ENCODE results near the gene CLDN25. TPM values are rescaled to one million over a fixed set of nuclear protein-coding genes. Genes with fewer than 3 reads are reported as not detected.

CLDN25 gene
- total RNA-seq, 1 donor from 2014 or later, result 0.52 TPM

DNA sequence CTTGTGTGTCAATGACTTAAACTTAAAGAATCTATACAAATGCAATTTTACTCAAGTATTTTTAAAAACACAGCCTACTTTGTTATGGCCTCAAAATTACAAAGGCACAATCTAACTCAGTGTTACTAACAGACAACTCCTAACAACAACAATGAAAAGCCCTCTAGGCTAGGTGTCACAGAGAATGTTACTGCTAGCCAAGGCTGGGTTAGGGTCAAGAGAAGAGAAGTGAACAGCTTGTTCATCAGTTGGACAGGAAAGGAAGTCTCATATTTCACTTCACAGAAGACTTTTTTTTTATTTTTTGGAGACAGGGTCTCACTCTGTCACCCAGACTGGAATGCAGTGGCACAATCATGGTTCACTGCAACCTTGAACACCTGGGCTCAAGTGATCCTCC lies 26.0 kb downstream of the CLDN25 start:
- H3K27me3 ChIP-seq (ENCODE audit: control insufficient read depth in 3 of 3, insufficient read depth in 3 of 3, low read length in 3 of 3), result no peaks in the 10 kb centered on the region
- no peaks in the 10 kb centered on the region for H3K4me1 ChIP-seq (ENCODE audit: control insufficient read depth in 3 of 3, insufficient read depth in 3 of 3, low read length in 3 of 3)
- peaks cover 54 to 77% (median 70%) of the 10 kb centered on the region in 3 donors for H3K36me3 ChIP-seq (ENCODE audit: control insufficient read depth in 3 of 3, insufficient read depth in 3 of 3, low read length in 3 of 3)
- H3K9me3 ChIP-seq (ENCODE audit: control insufficient read depth in 3 of 3, low read length in 3 of 3), result no peaks in the 10 kb centered on the region
- H3K4me3 ChIP-seq (ENCODE audit: low read length in 3 of 3), result no peak overlapping the region
- no peak overlapping the region for H3K9ac ChIP-seq (ENCODE audit: low read depth in 1 of 3, low read length in 3 of 3)
- H3K27ac ChIP-seq (ENCODE audit: low read depth, low read length), result no peak overlapping the region

DNA sequence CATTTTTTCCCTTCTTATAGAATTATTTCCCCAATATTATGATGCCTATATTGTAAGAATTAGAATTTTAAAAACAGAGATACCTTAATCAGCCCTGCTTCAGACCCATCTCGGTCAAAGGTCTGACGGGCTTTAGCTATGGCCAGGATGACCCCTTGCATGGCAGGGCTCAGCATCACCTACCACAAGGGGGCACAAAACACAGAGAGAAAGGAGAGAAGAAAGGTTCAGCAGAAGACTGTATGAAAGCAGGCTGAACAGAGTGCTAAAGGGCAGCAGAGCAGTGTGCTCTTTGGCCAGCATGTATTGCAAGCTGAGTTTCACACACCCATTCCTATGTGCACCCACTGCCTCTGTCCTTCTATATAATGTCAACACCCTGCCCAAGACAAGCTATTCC lies 26.8 kb downstream of the CLDN25 start:
- Histone ChIP-seq H3K27me3 (ENCODE audit: control insufficient read depth in 3 of 3, insufficient read depth in 3 of 3, low read length in 3 of 3) (no peaks in the 10 kb centered on the region), H3K27ac (ENCODE audit: low read depth, low read length) (no peak overlapping the region), H3K36me3 (ENCODE audit: control insufficient read depth in 3 of 3, insufficient read depth in 3 of 3, low read length in 3 of 3) (peaks cover 52 to 79% (median 69%) of the 10 kb centered on the region in 3 donors), H3K4me3 (ENCODE audit: low read length in 3 of 3) (no peak overlapping the region), H3K4me1 (ENCODE audit: control insufficient read depth in 3 of 3, insufficient read depth in 3 of 3, low read length in 3 of 3) (no peaks in the 10 kb centered on the region), H3K9ac (ENCODE audit: low read depth in 1 of 3, low read length in 3 of 3) (no peak overlapping the region), H3K9me3 (ENCODE audit: control insufficient read depth in 3 of 3, low read length in 3 of 3) (no peaks in the 10 kb centered on the region)

DNA sequence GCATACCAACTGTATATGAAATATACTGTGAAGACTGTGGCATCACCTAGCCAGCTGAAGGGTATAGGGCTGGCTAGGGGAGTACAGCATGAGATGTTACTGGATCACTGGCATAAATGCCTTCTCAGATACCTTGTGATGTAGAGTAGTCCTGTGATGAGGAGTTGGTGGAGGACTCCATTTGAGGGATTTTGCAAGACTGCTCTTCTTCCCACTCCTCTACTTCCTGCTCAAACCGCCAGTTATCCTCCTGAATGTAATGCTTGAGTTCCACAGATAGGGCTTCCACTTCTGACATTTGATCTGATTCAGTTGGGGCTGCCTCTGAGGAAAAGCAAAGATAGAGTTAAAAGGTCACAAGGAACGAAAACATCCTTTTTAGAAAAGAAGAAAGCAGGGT lies 29.3 kb downstream of the CLDN25 start:
- H3K27ac ChIP-seq (ENCODE audit: low read depth, low read length), result no peak overlapping the region
- H3K9me3 ChIP-seq (ENCODE audit: control insufficient read depth in 3 of 3, low read length in 3 of 3), result no peaks in the 10 kb centered on the region
- peaks cover 47 to 72% (median 59%) of the 10 kb centered on the region in 3 donors for H3K36me3 ChIP-seq (ENCODE audit: control insufficient read depth in 3 of 3, insufficient read depth in 3 of 3, low read length in 3 of 3)
- H3K9ac ChIP-seq (ENCODE audit: low read depth in 1 of 3, low read length in 3 of 3), result no peak overlapping the region
- H3K4me1 ChIP-seq (ENCODE audit: control insufficient read depth in 3 of 3, insufficient read depth in 3 of 3, low read length in 3 of 3), result no peaks in the 10 kb centered on the region
- H3K27me3 ChIP-seq (ENCODE audit: control insufficient read depth in 3 of 3, insufficient read depth in 3 of 3, low read length in 3 of 3), result no peaks in the 10 kb centered on the region
- no peak overlapping the region for H3K4me3 ChIP-seq (ENCODE audit: low read length in 3 of 3)

DNA sequence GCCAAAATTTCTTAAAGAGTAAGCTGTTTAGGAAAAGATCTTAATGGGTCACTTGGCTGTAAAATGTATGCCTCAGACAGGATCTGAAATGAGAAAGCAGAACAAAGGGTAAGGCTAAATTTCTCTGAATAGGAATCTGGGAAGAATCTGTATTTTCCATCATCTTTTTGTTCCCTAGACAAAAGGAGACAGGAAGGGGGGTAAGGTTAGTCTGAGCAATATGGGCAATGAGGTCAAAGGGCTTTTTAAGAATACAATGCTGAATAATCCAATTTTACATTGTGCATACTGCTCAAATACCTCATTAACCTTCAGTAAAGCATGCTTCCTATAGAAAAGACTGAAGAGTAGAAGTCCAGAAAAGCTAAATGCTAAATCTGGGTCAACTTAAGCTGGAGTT lies 34.6 kb downstream of the CLDN25 start:
- no peak overlapping the region for H3K9ac ChIP-seq (ENCODE audit: low read depth in 1 of 3, low read length in 3 of 3)
- no peak overlapping the region for H3K4me3 ChIP-seq (ENCODE audit: low read length in 3 of 3)
- H3K9me3 ChIP-seq (ENCODE audit: control insufficient read depth in 3 of 3, low read length in 3 of 3), result no peaks in the 10 kb centered on the region
- H3K27ac ChIP-seq (ENCODE audit: low read depth, low read length), result no peak overlapping the region
- no peaks in the 10 kb centered on the region for H3K4me1 ChIP-seq (ENCODE audit: control insufficient read depth in 3 of 3, insufficient read depth in 3 of 3, low read length in 3 of 3)
- H3K27me3 ChIP-seq (ENCODE audit: control insufficient read depth in 3 of 3, insufficient read depth in 3 of 3, low read length in 3 of 3), result no peaks in the 10 kb centered on the region
- H3K36me3 ChIP-seq (ENCODE audit: control insufficient read depth in 3 of 3, insufficient read depth in 3 of 3, low read length in 3 of 3), result peaks cover 24 to 46% (median 40%) of the 10 kb centered on the region in 3 donors

DNA sequence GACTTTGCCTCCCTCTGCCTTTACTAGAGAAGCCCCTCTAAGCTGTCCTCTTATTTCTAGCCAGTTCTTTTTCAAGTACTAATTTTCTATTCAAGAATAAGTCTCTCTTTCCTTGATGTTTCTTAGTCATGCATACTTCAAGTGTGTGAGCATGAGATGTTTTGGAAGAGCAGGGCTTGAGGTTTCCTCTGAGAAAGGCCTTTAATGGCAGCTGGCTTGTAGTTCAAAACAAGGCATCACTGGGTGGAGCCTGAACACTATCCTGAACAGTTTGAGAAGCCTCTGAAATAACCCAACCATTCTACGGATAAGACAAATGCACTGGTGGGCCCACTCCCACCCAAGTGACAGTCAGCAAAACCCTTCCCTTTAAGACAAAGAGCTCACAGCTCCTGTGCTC lies 37.6 kb downstream of the CLDN25 start:
- H3K27ac ChIP-seq (ENCODE audit: low read depth, low read length), result no peak overlapping the region
- H3K36me3 ChIP-seq (ENCODE audit: control insufficient read depth in 3 of 3, insufficient read depth in 3 of 3, low read length in 3 of 3), result peaks cover 30 to 49% (median 46%) of the 10 kb centered on the region in 3 donors
- H3K27me3 ChIP-seq (ENCODE audit: control insufficient read depth in 3 of 3, insufficient read depth in 3 of 3, low read length in 3 of 3), result no peaks in the 10 kb centered on the region
- no peaks in the 10 kb centered on the region for H3K9me3 ChIP-seq (ENCODE audit: control insufficient read depth in 3 of 3, low read length in 3 of 3)
- no peak overlapping the region for H3K9ac ChIP-seq (ENCODE audit: low read depth in 1 of 3, low read length in 3 of 3)
- no peaks in the 10 kb centered on the region for H3K4me1 ChIP-seq (ENCODE audit: control insufficient read depth in 3 of 3, insufficient read depth in 3 of 3, low read length in 3 of 3)
- no peak overlapping the region for H3K4me3 ChIP-seq (ENCODE audit: low read length in 3 of 3)

DNA sequence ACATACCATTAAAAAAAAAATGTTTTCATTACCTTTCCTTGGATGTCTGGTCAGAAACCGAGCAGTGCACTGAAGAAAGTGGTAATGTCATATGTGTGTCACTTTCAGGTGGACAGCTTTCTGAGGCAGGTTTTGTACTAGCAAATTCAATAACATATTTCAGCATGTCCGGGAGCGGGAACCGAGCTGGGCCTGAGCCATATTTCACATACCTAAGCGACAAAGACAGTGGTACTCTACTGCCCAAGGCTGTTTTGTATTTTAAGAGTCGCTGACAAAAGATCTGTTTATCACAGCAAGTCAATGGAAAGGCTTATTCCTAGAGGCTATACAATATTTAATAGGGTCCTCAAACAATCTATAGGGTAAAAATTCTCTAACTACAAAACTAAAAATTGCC lies 38.0 kb downstream of the CLDN25 start:
- H3K9me3 ChIP-seq (ENCODE audit: control insufficient read depth in 3 of 3, low read length in 3 of 3), result no peaks in the 10 kb centered on the region
- H3K27me3 ChIP-seq (ENCODE audit: control insufficient read depth in 3 of 3, insufficient read depth in 3 of 3, low read length in 3 of 3), result no peaks in the 10 kb centered on the region
- H3K27ac ChIP-seq (ENCODE audit: low read depth, low read length), result no peak overlapping the region
- no peak overlapping the region for H3K4me3 ChIP-seq (ENCODE audit: low read length in 3 of 3)
- H3K4me1 ChIP-seq (ENCODE audit: control insufficient read depth in 3 of 3, insufficient read depth in 3 of 3, low read length in 3 of 3), result no peaks in the 10 kb centered on the region
- no peak overlapping the region for H3K9ac ChIP-seq (ENCODE audit: low read depth in 1 of 3, low read length in 3 of 3)
- H3K36me3 ChIP-seq (ENCODE audit: control insufficient read depth in 3 of 3, insufficient read depth in 3 of 3, low read length in 3 of 3), result peaks cover 28 to 47% (median 46%) of the 10 kb centered on the region in 3 donors

DNA sequence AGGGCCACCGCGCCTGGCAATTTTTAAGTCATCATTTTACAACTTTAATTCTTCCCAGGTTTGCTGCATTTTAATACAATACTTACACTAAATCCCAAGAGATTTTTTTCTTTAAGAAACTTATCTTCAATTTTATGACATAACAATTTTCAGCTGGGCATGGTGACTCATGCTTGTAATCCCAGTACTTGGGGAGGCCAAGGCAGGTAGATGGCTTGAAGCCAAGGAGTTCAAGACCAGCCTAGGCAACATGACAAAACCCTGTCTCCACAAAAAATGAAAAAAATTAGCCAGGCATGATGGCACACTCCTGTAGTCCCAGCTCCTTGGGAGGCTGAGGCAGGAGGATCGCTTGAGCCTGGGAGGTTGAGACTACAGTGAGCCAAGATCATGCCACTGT lies 38.8 kb downstream of the CLDN25 start:
- Histone ChIP-seq H3K4me3 (ENCODE audit: low read length in 3 of 3) (no peak overlapping the region), H3K36me3 (ENCODE audit: control insufficient read depth in 3 of 3, insufficient read depth in 3 of 3, low read length in 3 of 3) (peaks cover 28 to 49% (median 48%) of the 10 kb centered on the region in 3 donors), H3K9ac (ENCODE audit: low read depth in 1 of 3, low read length in 3 of 3) (no peak overlapping the region), H3K4me1 (ENCODE audit: control insufficient read depth in 3 of 3, insufficient read depth in 3 of 3, low read length in 3 of 3) (no peaks in the 10 kb centered on the region), H3K27ac (ENCODE audit: low read depth, low read length) (no peak overlapping the region), H3K27me3 (ENCODE audit: control insufficient read depth in 3 of 3, insufficient read depth in 3 of 3, low read length in 3 of 3) (no peaks in the 10 kb centered on the region), H3K9me3 (ENCODE audit: control insufficient read depth in 3 of 3, low read length in 3 of 3) (no peaks in the 10 kb centered on the region)

DNA sequence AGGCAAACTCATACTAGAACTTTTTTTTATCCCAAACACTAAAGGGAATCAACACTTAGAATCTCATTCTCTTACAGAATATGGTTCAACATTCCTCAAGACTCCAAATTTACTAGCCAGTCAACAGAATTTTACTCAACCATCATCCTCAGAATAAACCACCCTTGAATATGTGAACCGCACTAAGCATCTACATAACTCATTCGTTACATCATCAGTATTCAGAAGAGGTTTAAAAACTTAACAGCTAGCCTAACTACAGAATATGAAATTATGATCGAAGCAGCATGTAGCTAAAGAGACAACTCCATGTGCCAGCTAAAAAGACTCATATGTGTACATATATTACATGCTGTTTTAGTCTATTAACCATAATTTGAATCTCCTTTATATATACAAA lies 47.9 kb downstream of the CLDN25 start:
- H3K4me3 ChIP-seq (ENCODE audit: low read length in 3 of 3), result no peak overlapping the region
- no peak overlapping the region for H3K9ac ChIP-seq (ENCODE audit: low read depth in 1 of 3, low read length in 3 of 3)
- H3K27ac ChIP-seq (ENCODE audit: low read depth, low read length), result no peak overlapping the region
- H3K36me3 ChIP-seq (ENCODE audit: control insufficient read depth in 3 of 3, insufficient read depth in 3 of 3, low read length in 3 of 3), result peaks cover 12 to 49% (median 44%) of the 10 kb centered on the region in 3 donors
- no peaks in the 10 kb centered on the region for H3K27me3 ChIP-seq (ENCODE audit: control insufficient read depth in 3 of 3, insufficient read depth in 3 of 3, low read length in 3 of 3)
- H3K9me3 ChIP-seq (ENCODE audit: control insufficient read depth in 3 of 3, low read length in 3 of 3), result no peaks in the 10 kb centered on the region
- no peaks in the 10 kb centered on the region for H3K4me1 ChIP-seq (ENCODE audit: control insufficient read depth in 3 of 3, insufficient read depth in 3 of 3, low read length in 3 of 3)

DNA sequence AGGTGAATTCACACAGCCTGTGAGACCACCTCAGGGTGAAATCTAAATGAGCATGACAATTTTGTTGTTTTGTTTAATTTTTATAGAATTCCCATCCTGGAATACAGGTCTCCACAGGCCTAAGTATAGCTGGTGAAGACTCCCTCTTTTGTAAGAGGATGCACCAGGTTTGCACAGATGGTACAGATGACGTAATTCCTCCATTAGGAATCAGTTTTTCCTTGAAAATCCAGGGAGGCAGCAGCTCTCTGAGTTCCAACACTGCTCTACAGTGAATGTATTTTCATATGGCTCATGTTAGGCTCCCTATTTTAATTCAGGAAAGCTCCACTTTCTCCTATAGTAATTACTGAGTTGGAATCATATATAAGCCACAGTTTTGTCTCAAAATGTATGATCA lies 48.6 kb downstream of the CLDN25 start:
- no peak overlapping the region for H3K9ac ChIP-seq (ENCODE audit: low read depth in 1 of 3, low read length in 3 of 3)
- H3K4me1 ChIP-seq (ENCODE audit: control insufficient read depth in 3 of 3, insufficient read depth in 3 of 3, low read length in 3 of 3), result no peaks in the 10 kb centered on the region
- H3K36me3 ChIP-seq (ENCODE audit: control insufficient read depth in 3 of 3, insufficient read depth in 3 of 3, low read length in 3 of 3), result peaks cover 13 to 48% (median 42%) of the 10 kb centered on the region in 3 donors
- no peak overlapping the region for H3K27ac ChIP-seq (ENCODE audit: low read depth, low read length)
- H3K4me3 ChIP-seq (ENCODE audit: low read length in 3 of 3), result no peak overlapping the region
- no peaks in the 10 kb centered on the region for H3K9me3 ChIP-seq (ENCODE audit: control insufficient read depth in 3 of 3, low read length in 3 of 3)
- H3K27me3 ChIP-seq (ENCODE audit: control insufficient read depth in 3 of 3, insufficient read depth in 3 of 3, low read length in 3 of 3), result no peaks in the 10 kb centered on the region

DNA sequence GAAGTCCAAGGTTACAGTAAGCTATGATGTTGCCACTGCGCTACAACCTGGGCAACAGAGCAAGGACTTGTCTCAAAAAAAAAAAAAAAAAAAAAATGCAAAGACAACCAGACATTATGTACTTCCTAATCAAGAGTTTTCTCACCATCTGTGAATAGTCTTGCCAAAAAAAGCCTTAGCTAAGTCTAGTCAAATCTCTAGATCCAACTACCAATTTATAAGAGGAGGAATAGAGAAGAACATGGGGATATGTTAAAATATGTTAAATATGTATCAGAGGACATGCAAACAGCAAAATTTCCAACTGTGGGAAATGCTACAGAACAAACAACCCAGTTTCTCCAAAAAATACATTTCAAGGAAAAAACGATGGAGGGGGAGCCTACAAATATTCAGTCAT lies 50.2 kb downstream of the CLDN25 start:
- no peak overlapping the region for H3K9ac ChIP-seq (ENCODE audit: low read depth in 1 of 3, low read length in 3 of 3)
- H3K27me3 ChIP-seq (ENCODE audit: control insufficient read depth in 3 of 3, insufficient read depth in 3 of 3, low read length in 3 of 3), result no peaks in the 10 kb centered on the region
- no peak overlapping the region for H3K27ac ChIP-seq (ENCODE audit: low read depth, low read length)
- no peaks in the 10 kb centered on the region for H3K4me1 ChIP-seq (ENCODE audit: control insufficient read depth in 3 of 3, insufficient read depth in 3 of 3, low read length in 3 of 3)
- H3K36me3 ChIP-seq (ENCODE audit: control insufficient read depth in 3 of 3, insufficient read depth in 3 of 3, low read length in 3 of 3), result peaks cover 13 to 44% (median 43%) of the 10 kb centered on the region in 3 donors
- no peak overlapping the region for H3K4me3 ChIP-seq (ENCODE audit: low read length in 3 of 3)
- no peaks in the 10 kb centered on the region for H3K9me3 ChIP-seq (ENCODE audit: control insufficient read depth in 3 of 3, low read length in 3 of 3)
